HEK293 (cell line): ENCODE measurements around the gene INCA1.

Source experiments
- KLF16 ChIP-seq: fragments of 450-650 bp; formaldehyde crosslinking; IDR thresholded peaks from 2 replicates; pipeline ENCODE4 v1.5.1; 2017; ENCODE audit warnings: missing biosample characterization, missing genetic modification characterization
- PRDM2 ChIP-seq: fragments of 450-650 bp; formaldehyde crosslinking; IDR thresholded peaks from 2 replicates; pipeline ENCODE4 v1.5.1; 2016; ENCODE audit warnings: missing biosample characterization, missing genetic modification characterization, borderline replicate concordance
- ZBTB44 ChIP-seq: fragments of 450-650 bp; IDR thresholded peaks from 2 replicates; pipeline ENCODE4 v1.5.1; 2018; ENCODE audit warnings: missing biosample characterization, mild to moderate bottlenecking, missing genetic modification characterization
- ZBTB49 ChIP-seq: fragments of 450-650 bp; formaldehyde crosslinking; IDR thresholded peaks from 2 replicates; pipeline ENCODE4 v1.5.1; 2016; ENCODE audit warnings: missing biosample characterization, missing genetic modification characterization, low read depth
- ZFP41 ChIP-seq: fragments of 450-650 bp; formaldehyde crosslinking; IDR thresholded peaks from 2 replicates; pipeline ENCODE4 v1.5.1; 2016; ENCODE audit warnings: missing biosample characterization, missing genetic modification characterization, borderline replicate concordance
- ZNF138 ChIP-seq: fragments of 450-650 bp; formaldehyde crosslinking; IDR thresholded peaks from 2 replicates; pipeline ENCODE4 v1.5.1; 2016; ENCODE audit warnings: missing biosample characterization, missing genetic modification characterization, borderline replicate concordance
- ZNF239 ChIP-seq: fragments of 450-650 bp; formaldehyde crosslinking; IDR thresholded peaks from 2 replicates; pipeline ENCODE4 v1.5.1; 2016; ENCODE audit warnings: missing biosample characterization, missing genetic modification characterization
- ZNF266 ChIP-seq: fragments of 450-650 bp; formaldehyde crosslinking; IDR thresholded peaks from 2 replicates; pipeline ENCODE4 v1.5.1; 2016; ENCODE audit warnings: missing biosample characterization, missing genetic modification characterization, low read depth
- ZNF280C ChIP-seq: fragments of 450-650 bp; formaldehyde crosslinking; IDR thresholded peaks from 2 replicates; pipeline ENCODE4 v1.5.1; 2016; ENCODE audit warnings: missing biosample characterization, missing genetic modification characterization
- ZNF394 ChIP-seq: fragments of 450-650 bp; formaldehyde crosslinking; IDR thresholded peaks from 2 replicates; pipeline ENCODE4 v1.5.1; 2016; ENCODE audit warnings: missing biosample characterization, missing genetic modification characterization, mild to moderate bottlenecking, moderate library complexity, borderline replicate concordance
- ZNF433 ChIP-seq: fragments of 450-650 bp; formaldehyde crosslinking; IDR thresholded peaks from 2 replicates; pipeline ENCODE4 v1.5.1; 2016; ENCODE audit warnings: missing biosample characterization, missing genetic modification characterization, low read depth
- ZNF501 ChIP-seq: fragments of 450-650 bp; formaldehyde crosslinking; IDR thresholded peaks from 2 replicates; pipeline ENCODE4 v1.5.1; 2016; ENCODE audit warnings: missing biosample characterization, missing genetic modification characterization
- ZNF518A ChIP-seq: fragments of 450-650 bp; formaldehyde crosslinking; conservative IDR thresholded peaks from 2 replicates; pipeline ENCODE4 v1.5.1; 2016; ENCODE audit warnings: low read depth, missing biosample characterization, missing genetic modification characterization
- ZNF560 ChIP-seq: fragments of 450-650 bp; formaldehyde crosslinking; IDR thresholded peaks from 2 replicates; pipeline ENCODE4 v1.5.1; 2017; ENCODE audit warnings: missing biosample characterization, missing genetic modification characterization, borderline replicate concordance
- ZNF561 ChIP-seq: fragments of 450-650 bp; IDR thresholded peaks from 2 replicates; pipeline ENCODE4 v1.5.1; 2018; ENCODE audit warnings: missing biosample characterization, missing genetic modification characterization, borderline replicate concordance
- ZNF585B ChIP-seq: fragments of 450-650 bp; formaldehyde crosslinking; IDR thresholded peaks from 2 replicates; pipeline ENCODE4 v1.5.1; 2016; ENCODE audit warnings: missing biosample characterization, missing genetic modification characterization
- ZNF624 ChIP-seq: fragments of 450-650 bp; formaldehyde crosslinking; IDR thresholded peaks from 2 replicates; pipeline ENCODE4 v1.5.1; 2017; ENCODE audit warnings: missing biosample characterization, missing genetic modification characterization
- ZNF747 ChIP-seq: fragments of 450-650 bp; formaldehyde crosslinking; IDR thresholded peaks from 2 replicates; pipeline ENCODE4 v1.5.1; 2016; ENCODE audit warnings: missing biosample characterization, missing genetic modification characterization
- ZNF76 ChIP-seq: fragments of 450-650 bp; formaldehyde crosslinking; IDR thresholded peaks from 2 replicates; pipeline ENCODE4; 2016; ENCODE audit warnings: low read depth, missing biosample characterization, missing genetic modification characterization, borderline replicate concordance
- ZNF785 ChIP-seq: fragments of 450-650 bp; formaldehyde crosslinking; IDR thresholded peaks from 2 replicates; pipeline ENCODE4 v1.5.1; 2016; ENCODE audit warnings: missing biosample characterization, missing genetic modification characterization

The INCA1 gene

GRCh38 chr17:4986951-4987766 lies 10.2 kb downstream of the INCA1 start, which contains the start of gene CAMTA2 (continued):
- TF ChIP-seq ZBTB49 (tag by site-specific recombination) (no peak), ZNF561 (tag by site-specific recombination) (peak; percentile 94; the same call in 1 of the 2 replicates), KLF16 (tag by site-specific recombination) (peak; percentile 85; the same call in 1 of the 2 replicates), ZNF518A (tag by site-specific recombination) (peak; percentile 32), ZFP41 (tag by site-specific recombination) (no peak), ZNF785 (tag by site-specific recombination) (peak; percentile 71; the same call in 1 of the 2 replicates), ZNF501 (peak; percentile 93), ZNF560 (no peak), ZNF280C (tag by site-specific recombination) (no peak), ZNF76 (tag by site-specific recombination) (peak; percentile 82), ZNF239 (tag by site-specific recombination) (0 out of 2 replicates have a peak, but pooled peaks have one; percentile 56), ZNF747 (no peak), PRDM2 (tag by site-specific recombination) (no peak; the same call in 1 of the 2 replicates), ZNF433 (tag by site-specific recombination) (no peak), ZBTB44 (tag by site-specific recombination) (peak; percentile 43; the same call in 1 of the 2 replicates), ZNF585B (peak; percentile 14; the same call in 1 of the 2 replicates), ZNF624 (tag by site-specific recombination) (no peak), ZNF394 (tag by site-specific recombination) (peak; percentile 48), ZNF266 (tag by site-specific recombination) (0 out of 2 replicates have a peak, but pooled peaks have one; percentile 9), ZNF138 (tag by site-specific recombination) (no peak)
